ENCODE results near the gene STMN3. TPM values are rescaled to one million over a fixed set of nuclear protein-coding genes. Genes with fewer than 3 reads are reported as not detected.
A peak's percentile ranks its signal among the peaks of the same experiment; 100 is the strongest.

STMN3 gene
- total and polyA plus RNA-seq, 2 of the 8 experiments (the other 6 are each of a cell fraction or from before 2014, with no cell fraction given): 51.5 to 63.1 TPM

GRCh38 chr20:63597651-63598478 lies 55.4 kb downstream of the STMN3 start:
- Histone ChIP-seq H3K14ac (ENCODE audit: insufficient read length) (no peak overlapping the region), H3K23me2 (ENCODE audit: low read depth, low read length) (no peaks in the 10 kb centered on the region), H2BK120ac (replicated peaks; ENCODE audit: low read depth, low read length) (no peak overlapping the region), H4K91ac (replicated peaks; ENCODE audit: insufficient read length, low read length) (no peak overlapping the region), H3K4me1 (replicated peaks in 1 of 4; ENCODE audit: control insufficient read depth in 3 of 4, insufficient read depth in 4 of 4, low read length in 3 of 4) (no peaks in the 10 kb centered on the region), H2BK20ac (ENCODE audit: low read length) (no peak overlapping the region), H3K36me3 (ENCODE audit: control insufficient read depth in 2 of 4, insufficient read depth in 4 of 4, low read length in 3 of 4) (peaks cover 7 to 24% (median 9%) of the 10 kb centered on the region in 4 experiments; a peak in 7 of 8 replicates), H2AK5ac (ENCODE audit: low read depth, low read length) (no peak overlapping the region), H3K9me3 (ENCODE audit: insufficient read depth in 2 of 2, low read depth in 1 of 2, low read length in 1 of 2) (no peaks in the 10 kb centered on the region), H3K4me2 (ENCODE audit: insufficient read depth in 1 of 2, low read depth in 2 of 2, low read length in 2 of 2) (no peak overlapping the region), H3K4ac (replicated peaks; ENCODE audit: insufficient read length, low read depth, low read length) (no peak overlapping the region), H3K18ac (ENCODE audit: extremely low read depth, low read length) (no peak overlapping the region), H2BK5ac (ENCODE audit: low read depth, low read length) (no peak overlapping the region), H4K8ac (ENCODE audit: extremely low read depth, insufficient read depth, low read length) (peak overlapping the region; percentile 71; the same call in 1 of the 2 replicates), H3K4me3 (ENCODE audit: extremely low read depth in 1 of 4, insufficient read depth in 2 of 4, low read depth in 3 of 4, low read length in 4 of 4) (no peak overlapping the region), H3K79me2 (ENCODE audit: control insufficient read depth in 1 of 2, insufficient read depth in 2 of 2, low read length in 2 of 2) (no peaks in the 10 kb centered on the region), H3K56ac (replicated peaks; ENCODE audit: insufficient read length, low read depth, low read length) (no peak overlapping the region), H2BK12ac (ENCODE audit: low read depth, low read length) (no peak overlapping the region), H3K23ac (ENCODE audit: insufficient read length) (no peak overlapping the region), H3K27me3 (replicated peaks in 1 of 4; ENCODE audit: control insufficient read depth in 3 of 4, extremely low read depth in 1 of 4, insufficient read depth in 3 of 4, low read length in 3 of 4) (no peaks in the 10 kb centered on the region), H3K27ac (ENCODE audit: low read depth, low read length) (no peak overlapping the region), H2AFZ (ENCODE audit: low read length) (no peak overlapping the region), H3K79me1 (ENCODE audit: low read depth, low read length) (peaks cover 2% of the 10 kb centered on the region; the same call in 1 of the 2 replicates), H3K9ac (replicated peaks in 1 of 4; ENCODE audit: extremely low read depth in 1 of 4, low read depth in 3 of 4, low read length in 3 of 4) (no peak overlapping the region), H4K20me1 (replicated peaks in 1 of 2; ENCODE audit: control insufficient read depth in 1 of 2, insufficient read depth in 2 of 2, low read length in 2 of 2) (peaks cover 0 to 4% of the 10 kb centered on the region in 2 experiments), H4K5ac (ENCODE audit: insufficient read length, low read depth, low read length) (no peak overlapping the region), H2BK15ac (ENCODE audit: low read length) (no peak overlapping the region)
- 88% methylated on average over 23 of the region's 23 CpGs; no CpG with 5 or more reads in 1 of the 2 experiments for WGBS, 2 experiments (ENCODE audit: extremely low coverage in 1 of 2, insufficient coverage in 1 of 2, insufficient read length in 1 of 2, insufficient replicate concordance in 2 of 2, low coverage in 1 of 2, low lambda C conversion rate in 2 of 2, missing lambda C conversion rate in 1 of 2)
- no peak for DNase-seq (ENCODE audit: low read depth in 1 of 2, low spot score in 2 of 2)
- CTCF ChIA-PET (ENCODE audit: partially characterized antibody): interaction anchor here (1.0 to 2.9 kb wide), 6 partner anchors 9 to 376 kb away, joined by 3 to 13 read pairs (median 6); partner anchors contain the start of gene PTK6
- TF ChIP-seq RBBP5 (IDR thresholded peaks at IDR 0.05; ENCODE audit: borderline replicate concordance, low read depth, low read length) (no peak), TEAD4 (IDR thresholded peaks at IDR 0.05; ENCODE audit: low read depth, low read length) (no peak), TBP (IDR thresholded peaks at IDR 0.05; ENCODE audit: low read depth, low read length) (no peak), SUZ12 (IDR thresholded peaks at IDR 0.05; ENCODE audit: low read length) (no peak), BACH1 (IDR thresholded peaks at IDR 0.05; ENCODE audit: low read length) (no peak), GABPA (IDR thresholded peaks at IDR 0.05; ENCODE audit: borderline replicate concordance, insufficient read depth, low read length) (no peak), BRCA1 (IDR thresholded peaks at IDR 0.05; ENCODE audit: low read depth, low read length) (no peak), RFX5 (IDR thresholded peaks at IDR 0.05; ENCODE audit: borderline replicate concordance, low read depth, low read length) (no peak), ATF3 (IDR thresholded peaks at IDR 0.05; ENCODE audit: insufficient read depth, low read depth, low read length) (no peak), BCL11A (IDR thresholded peaks at IDR 0.05; ENCODE audit: low read depth in 2 of 2, low read length in 2 of 2) (no peak)
- no peak for FAIRE-seq
- POLR2A ChIA-PET (ENCODE audit: partially characterized antibody): no interaction called here

All from H1 (cell line).